ENCODE data around the gene XPNPEP2.

XPNPEP2 gene

GRCh38 chrX:129788527-129788926 is 49.7 kb downstream of the XPNPEP2 start:
- Histone ChIP-seq H3K4me1 (ENCODE audit: control insufficient read depth, low read depth, low read length) (no peaks in the 10 kb centered on the region), H3K36me3 (ENCODE audit: control insufficient read depth, insufficient read depth, low read length) (no peaks in the 10 kb centered on the region), H4K5ac (ENCODE audit: low read length) (no peak overlapping the region), H3K9ac (ENCODE audit: low read length) (no peak overlapping the region), H3K27me3 (ENCODE audit: insufficient read depth, low read length, poor library complexity) (no peaks in the 10 kb centered on the region), H2BK15ac (replicated peaks; ENCODE audit: low read depth) (no peak overlapping the region), H3K4ac (ENCODE audit: low read depth, low read length) (no peak overlapping the region), H3K18ac (ENCODE audit: low read length) (no peak overlapping the region), H3K27ac (ENCODE audit: low read depth, low read length) (no peak overlapping the region), H3K79me1 (ENCODE audit: low read length) (no peaks in the 10 kb centered on the region), H2AK5ac (ENCODE audit: low read length) (no peak overlapping the region), H3K79me2 (ENCODE audit: control insufficient read depth, insufficient read depth, low read length) (no peaks in the 10 kb centered on the region), H4K8ac (ENCODE audit: low read depth, low read length) (no peak overlapping the region), H3K23ac (ENCODE audit: low read length) (no peak overlapping the region), H3K56ac (ENCODE audit: low read length) (no peak overlapping the region), H2BK120ac (ENCODE audit: low read depth, low read length) (no peak overlapping the region), H3K4me2 (ENCODE audit: low read length) (no peak overlapping the region), H2BK5ac (ENCODE audit: low read length) (no peak overlapping the region), H3K4me3 (ENCODE audit: low read length) (no peak overlapping the region)
- no CpG with 5 or more reads among the region's 6 CpGs for WGBS (ENCODE audit: extremely low coverage, insufficient coverage, low lambda C conversion rate)
- no peak for DNase-seq

GRCh38 chrX:129790146-129790545 is 51.4 kb downstream of the XPNPEP2 start:
- Histone ChIP-seq H2BK120ac (ENCODE audit: low read depth, low read length) (no peak overlapping the region), H3K18ac (ENCODE audit: low read length) (no peak overlapping the region), H3K27me3 (ENCODE audit: insufficient read depth, low read length, poor library complexity) (no peaks in the 10 kb centered on the region), H3K27ac (ENCODE audit: low read depth, low read length) (no peak overlapping the region), H3K4me1 (ENCODE audit: control insufficient read depth, low read depth, low read length) (no peaks in the 10 kb centered on the region), H3K36me3 (ENCODE audit: control insufficient read depth, insufficient read depth, low read length) (no peaks in the 10 kb centered on the region), H3K23ac (ENCODE audit: low read length) (no peak overlapping the region), H3K4ac (ENCODE audit: low read depth, low read length) (no peak overlapping the region), H2AK5ac (ENCODE audit: low read length) (no peak overlapping the region), H2BK5ac (ENCODE audit: low read length) (no peak overlapping the region), H3K4me3 (ENCODE audit: low read length) (no peak overlapping the region), H3K79me1 (ENCODE audit: low read length) (no peaks in the 10 kb centered on the region), H3K79me2 (ENCODE audit: control insufficient read depth, insufficient read depth, low read length) (no peaks in the 10 kb centered on the region), H4K8ac (ENCODE audit: low read depth, low read length) (no peak overlapping the region), H3K4me2 (ENCODE audit: low read length) (no peak overlapping the region), H3K9ac (ENCODE audit: low read length) (no peak overlapping the region), H3K56ac (ENCODE audit: low read length) (no peak overlapping the region), H2BK15ac (replicated peaks; ENCODE audit: low read depth) (no peak overlapping the region), H4K5ac (ENCODE audit: low read length) (no peak overlapping the region)
- no peak for DNase-seq
- WGBS (ENCODE audit: extremely low coverage, insufficient coverage, low lambda C conversion rate) = no CpG with 5 or more reads among the region's 3 CpGs

- Histone ChIP-seq H4K5ac (ENCODE audit: low read length) (no peak overlapping the region), H3K4me2 (ENCODE audit: low read length) (no peak overlapping the region), H2BK15ac (replicated peaks; ENCODE audit: low read depth) (no peak overlapping the region), H3K36me3 (ENCODE audit: control insufficient read depth, insufficient read depth, low read length) (no peaks in the 10 kb centered on the region), H3K9ac (ENCODE audit: low read length) (no peak overlapping the region), H2BK5ac (ENCODE audit: low read length) (no peak overlapping the region), H3K27ac (ENCODE audit: low read depth, low read length) (no peak overlapping the region), H3K79me2 (ENCODE audit: control insufficient read depth, insufficient read depth, low read length) (no peaks in the 10 kb centered on the region), H2AK5ac (ENCODE audit: low read length) (no peak overlapping the region), H3K79me1 (ENCODE audit: low read length) (no peaks in the 10 kb centered on the region), H3K18ac (ENCODE audit: low read length) (no peak overlapping the region), H3K27me3 (ENCODE audit: insufficient read depth, low read length, poor library complexity) (no peaks in the 10 kb centered on the region), H3K4me3 (ENCODE audit: low read length) (no peak overlapping the region), H3K4ac (ENCODE audit: low read depth, low read length) (no peak overlapping the region), H3K4me1 (ENCODE audit: control insufficient read depth, low read depth, low read length) (no peaks in the 10 kb centered on the region), H4K8ac (ENCODE audit: low read depth, low read length) (no peak overlapping the region), H3K56ac (ENCODE audit: low read length) (no peak overlapping the region), H2BK120ac (ENCODE audit: low read depth, low read length) (no peak overlapping the region), H3K23ac (ENCODE audit: low read length) (no peak overlapping the region)
- DNase-seq = no peak
- WGBS (ENCODE audit: extremely low coverage, insufficient coverage, low lambda C conversion rate) = no CpG with 5 or more reads among the region's 9 CpGs
These were observed 52.0 kb downstream of the XPNPEP2 start for GRCh38 chrX:129790808-129791207.

GRCh38 chrX:129791336-129791735 is 52.6 kb downstream of the XPNPEP2 start:
- H2AK5ac ChIP-seq (ENCODE audit: low read length) = no peak overlapping the region
- H3K4me2 ChIP-seq (ENCODE audit: low read length) = no peak overlapping the region
- no CpG with 5 or more reads among the region's 8 CpGs for WGBS (ENCODE audit: extremely low coverage, insufficient coverage, low lambda C conversion rate)
- no peaks in the 10 kb centered on the region for H3K79me2 ChIP-seq (ENCODE audit: control insufficient read depth, insufficient read depth, low read length)
- H3K4me1 ChIP-seq (ENCODE audit: control insufficient read depth, low read depth, low read length) = no peaks in the 10 kb centered on the region
- no peak overlapping the region for H2BK5ac ChIP-seq (ENCODE audit: low read length)
- H3K18ac ChIP-seq (ENCODE audit: low read length) = no peak overlapping the region
- no peaks in the 10 kb centered on the region for H3K79me1 ChIP-seq (ENCODE audit: low read length)
- H3K4ac ChIP-seq (ENCODE audit: low read depth, low read length) = no peak overlapping the region
- H3K4me3 ChIP-seq (ENCODE audit: low read length) = no peak overlapping the region
- no peak overlapping the region for H4K5ac ChIP-seq (ENCODE audit: low read length)
- no peak overlapping the region for H3K56ac ChIP-seq (ENCODE audit: low read length)
- no peak overlapping the region for H4K8ac ChIP-seq (ENCODE audit: low read depth, low read length)
- no peak overlapping the region for H3K9ac ChIP-seq (ENCODE audit: low read length)
- no peak overlapping the region for H3K23ac ChIP-seq (ENCODE audit: low read length)
- H3K27me3 ChIP-seq (ENCODE audit: insufficient read depth, low read length, poor library complexity) = no peaks in the 10 kb centered on the region
- no peak overlapping the region for H2BK120ac ChIP-seq (ENCODE audit: low read depth, low read length)
- no peak overlapping the region for H2BK15ac ChIP-seq (replicated peaks; ENCODE audit: low read depth)
- no peaks in the 10 kb centered on the region for H3K36me3 ChIP-seq (ENCODE audit: control insufficient read depth, insufficient read depth, low read length)
- no peak for DNase-seq
- H3K27ac ChIP-seq (ENCODE audit: low read depth, low read length) = no peak overlapping the region

DNA sequence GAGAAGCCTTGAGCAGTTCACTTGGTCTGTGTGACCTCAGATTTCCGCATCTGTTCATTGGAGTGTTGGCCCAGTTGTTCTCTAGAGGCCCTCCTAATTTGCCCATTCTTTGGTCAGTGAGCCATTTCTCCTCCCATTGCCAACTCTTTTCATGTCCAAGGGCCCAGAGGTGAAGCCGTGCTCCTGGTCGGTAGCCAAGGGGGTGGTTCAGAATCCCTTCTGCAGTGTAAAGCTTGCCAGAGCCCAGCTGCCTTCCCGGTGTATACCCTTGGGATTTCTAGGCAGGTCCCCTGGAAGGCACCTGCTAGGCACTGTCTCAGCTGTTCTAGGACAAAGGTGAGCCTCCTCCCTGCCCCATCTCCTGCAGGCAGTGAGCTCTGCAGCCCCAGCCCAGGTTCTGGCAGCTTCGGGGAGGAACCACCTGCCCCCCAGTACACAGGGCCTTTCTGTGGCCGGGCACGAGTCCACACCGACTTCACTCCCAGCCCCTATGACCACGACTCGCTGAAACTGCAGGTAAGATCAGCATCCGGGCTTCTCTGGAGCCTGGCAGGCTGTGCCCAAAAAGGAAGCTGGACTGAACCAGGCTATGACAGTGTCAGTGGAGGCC is 53.3 kb downstream of the XPNPEP2 start:
- no peak overlapping the region for H3K9ac ChIP-seq (ENCODE audit: low read length)
- H2BK120ac ChIP-seq (ENCODE audit: low read depth, low read length) = no peak overlapping the region
- H3K56ac ChIP-seq (ENCODE audit: low read length) = no peak overlapping the region
- no peak overlapping the region for H3K18ac ChIP-seq (ENCODE audit: low read length)
- no CpG with 5 or more reads among the region's 11 CpGs for WGBS (ENCODE audit: extremely low coverage, insufficient coverage, low lambda C conversion rate)
- H3K27ac ChIP-seq (ENCODE audit: low read depth, low read length) = no peak overlapping the region
- no peak for DNase-seq
- no peaks in the 10 kb centered on the region for H3K4me1 ChIP-seq (ENCODE audit: control insufficient read depth, low read depth, low read length)
- no peak overlapping the region for H2BK5ac ChIP-seq (ENCODE audit: low read length)
- H4K5ac ChIP-seq (ENCODE audit: low read length) = no peak overlapping the region
- no peak overlapping the region for H3K23ac ChIP-seq (ENCODE audit: low read length)
- H3K27me3 ChIP-seq (ENCODE audit: insufficient read depth, low read length, poor library complexity) = no peaks in the 10 kb centered on the region
- H4K8ac ChIP-seq (ENCODE audit: low read depth, low read length) = no peak overlapping the region
- H3K79me2 ChIP-seq (ENCODE audit: control insufficient read depth, insufficient read depth, low read length) = no peaks in the 10 kb centered on the region
- H2BK15ac ChIP-seq (replicated peaks; ENCODE audit: low read depth) = no peak overlapping the region
- H3K36me3 ChIP-seq (ENCODE audit: control insufficient read depth, insufficient read depth, low read length) = no peaks in the 10 kb centered on the region
- no peak overlapping the region for H3K4me3 ChIP-seq (ENCODE audit: low read length)
- no peak overlapping the region for H3K4me2 ChIP-seq (ENCODE audit: low read length)
- no peak overlapping the region for H3K4ac ChIP-seq (ENCODE audit: low read depth, low read length)
- no peak overlapping the region for H2AK5ac ChIP-seq (ENCODE audit: low read length)
- no peaks in the 10 kb centered on the region for H3K79me1 ChIP-seq (ENCODE audit: low read length)

GRCh38 chrX:129792586-129793291 is 54.0 kb downstream of the XPNPEP2 start:
- Histone ChIP-seq H3K18ac (ENCODE audit: low read length) (no peak overlapping the region), H2BK5ac (ENCODE audit: low read length) (no peak overlapping the region), H3K79me2 (ENCODE audit: control insufficient read depth, insufficient read depth, low read length) (no peaks in the 10 kb centered on the region), H3K23ac (ENCODE audit: low read length) (no peak overlapping the region), H3K4me2 (ENCODE audit: low read length) (no peak overlapping the region), H2BK15ac (replicated peaks; ENCODE audit: low read depth) (no peak overlapping the region), H3K79me1 (ENCODE audit: low read length) (no peaks in the 10 kb centered on the region), H3K4ac (ENCODE audit: low read depth, low read length) (no peak overlapping the region), H3K27me3 (ENCODE audit: insufficient read depth, low read length, poor library complexity) (no peaks in the 10 kb centered on the region), H4K5ac (ENCODE audit: low read length) (no peak overlapping the region), H3K9ac (ENCODE audit: low read length) (no peak overlapping the region), H3K56ac (ENCODE audit: low read length) (no peak overlapping the region), H4K8ac (ENCODE audit: low read depth, low read length) (no peak overlapping the region), H3K4me3 (ENCODE audit: low read length) (no peak overlapping the region), H3K27ac (ENCODE audit: low read depth, low read length) (no peak overlapping the region), H3K4me1 (ENCODE audit: control insufficient read depth, low read depth, low read length) (no peaks in the 10 kb centered on the region), H2BK120ac (ENCODE audit: low read depth, low read length) (no peak overlapping the region), H3K36me3 (ENCODE audit: control insufficient read depth, insufficient read depth, low read length) (no peaks in the 10 kb centered on the region), H2AK5ac (ENCODE audit: low read length) (no peak overlapping the region)
- no peak for DNase-seq
- no CpG with 5 or more reads among the region's 18 CpGs for WGBS (ENCODE audit: extremely low coverage, insufficient coverage, low lambda C conversion rate)
